Lower leg skin (tissue), 4 donors: ENCODE measurements around the gene FAP. TPM values are rescaled to one million over a fixed set of nuclear protein-coding genes. Genes with fewer than 3 reads are reported as not detected.

Experiments
- DNase-seq, 2 donors: peaks; one replicate each; pipeline ENCODE4 v3.0.0-alpha.2; 2019; ENCODE audit warnings: low spot score in 2 of 2
- H3K4me3 ChIP-seq: fragments of 200-600 bp; sonication (generic); 2 replicates; pipeline ENCODE4 v1.5.1; 2017; ENCODE audit warnings: mild to moderate bottlenecking, low read depth; ENCODE audit not compliant: poor library complexity, severe bottlenecking
- CTCF ChIP-seq, 3 donors: fragments of 450-650 bp; IDR thresholded peaks; one replicate each; pipeline ENCODE4 v1.5.1; 2016; ENCODE audit warnings: antibody characterized with exemption in 3 of 3, mild to moderate bottlenecking in 3 of 3, moderate library complexity in 2 of 3
- POLR2A ChIP-seq, 2 donors: fragments of 450-650 bp; IDR thresholded peaks; one replicate each; pipeline ENCODE4 v1.6.1; 2016 to 2017; ENCODE audit warnings: antibody characterized with exemption in 2 of 2, mild to moderate bottlenecking in 1 of 2, moderate library complexity in 1 of 2
- WGBS, 2 donors: methylation state at CpG; one replicate each; pipeline ENCODE4 v1.1.5; 2018; 5-methylcytosine and 5-hydroxymethylcytosine counted together
- intact Hi-C: fragments of 100-400 bp; cut with DNase I; formaldehyde crosslinking; loops from one replicate; pipeline ENCODE4 v1.15.0; 2023; ENCODE audit warnings: low total_unique reads
- total RNA-seq, 4 donors: library from RNA; depleted of rRNA; stranded (reverse); fragments of >200 nt; gene quantifications; one replicate each; pipeline ENCODE4 v1.1.0, GENCODE V29; 2016

FAP gene
- total RNA-seq, 4 donors from 2014 or later = 1.7 to 8.7 (median 2.5) TPM

GRCh38 chr2:162159446-162159845, 83.8 kb downstream of the FAP start:
- WGBS, 2 donors = 88 to 90% methylated on average over 6 of the region's 6 CpGs
- TF ChIP-seq POLR2A (IDR thresholded peaks at IDR 0.05) = no peak
- no peak for TF ChIP-seq CTCF (IDR thresholded peaks at IDR 0.05)
- H3K4me3 ChIP-seq = no peak overlapping the region
- no peak for DNase-seq
- intact Hi-C loops = no loop called here

- WGBS, 2 donors = 73 to 79% methylated on average over 3 of the region's 3 CpGs
- TF ChIP-seq CTCF (IDR thresholded peaks at IDR 0.05) = no peak
- TF ChIP-seq POLR2A (IDR thresholded peaks at IDR 0.05) = no peak
- intact Hi-C loops = no loop called here
- DNase-seq = no peak
- H3K4me3 ChIP-seq = no peak overlapping the region
These were observed 87.1 kb downstream of the FAP start for GRCh38 chr2:162156149-162156548.

GRCh38 chr2:162155093-162155492, 88.2 kb downstream of the FAP start:
- DNase-seq = no peak
- 85 to 92% methylated on average over 3 of the region's 3 CpGs for WGBS, 2 donors

GRCh38 chr2:162153608-162154224, 89.5 kb downstream of the FAP start:
- intact Hi-C loops = no loop called here
- TF ChIP-seq POLR2A (IDR thresholded peaks at IDR 0.05) (no peak), CTCF (IDR thresholded peaks at IDR 0.05) (no peak)
- H3K4me3 ChIP-seq = no peak overlapping the region
- DNase-seq = peak in 1 of 2 donors; percentile 41
- WGBS, 2 donors = 7% methylated on average over 5 of the region's 5 CpGs

More at GRCh38 chr2:162155093-162155492, 88.2 kb downstream of the FAP start:
- intact Hi-C loops = no loop called here
- TF ChIP-seq POLR2A (IDR thresholded peaks at IDR 0.05) (no peak), CTCF (IDR thresholded peaks at IDR 0.05) (no peak)
- H3K4me3 ChIP-seq = no peak overlapping the region

- H3K4me3 ChIP-seq = no peak within 1 kb of the TSS
- intact Hi-C loops = no loop called here
- DNase-seq = no peak
- TF ChIP-seq POLR2A (IDR thresholded peaks at IDR 0.05) (no peak), CTCF (IDR thresholded peaks at IDR 0.05) (no peak)
- WGBS, 2 donors = 93 to 97% methylated on average over 3 of the region's 3 CpGs
These were observed 91.1 kb downstream of the FAP start, which contains the start of gene GCG for GRCh38 chr2:162152147-162152546. TSS of gene GCG (minus strand) at chr2:162152247. CDS start at chr2:162149178, 3,069 bp downstream.

- no peak overlapping the region for H3K4me3 ChIP-seq
- 86 to 88% methylated on average over 8 of the region's 8 CpGs for WGBS, 2 donors
- TF ChIP-seq CTCF (IDR thresholded peaks at IDR 0.05) = no peak
- TF ChIP-seq POLR2A (IDR thresholded peaks at IDR 0.05) = no peak
- DNase-seq = no peak
- intact Hi-C loops = no loop called here
These were observed 93.3 kb downstream of the FAP start for GRCh38 chr2:162149940-162150339.
